BLaER1 (cell line): ENCODE data around the gene FBXO11.

Experiments
- H3K27ac ChIP-seq: shearing (Covaris generic); formaldehyde crosslinking; 2 replicates; pipeline ENCODE4 v1.8.1; 2022
- H3K27me3 ChIP-seq: shearing (Covaris generic); formaldehyde crosslinking; 2 replicates; pipeline ENCODE4 v1.8.1; 2022
- H3K36me3 ChIP-seq: shearing (Covaris generic); formaldehyde crosslinking; 2 replicates; pipeline ENCODE4 v1.8.1; 2022
- H3K4me1 ChIP-seq: shearing (Covaris generic); formaldehyde crosslinking; 2 replicates; pipeline ENCODE4 v1.8.1; 2022
- H3K4me2 ChIP-seq: shearing (Covaris generic); formaldehyde crosslinking; 2 replicates; pipeline ENCODE4 v1.8.1; 2022
- H3K4me3 ChIP-seq: shearing (Covaris generic); formaldehyde crosslinking; 2 replicates; pipeline ENCODE4 v1.8.1; 2022
- H3K9ac ChIP-seq: shearing (Covaris generic); formaldehyde crosslinking; 2 replicates; pipeline ENCODE4 v1.8.1; 2022
- H3K9me3 ChIP-seq: shearing (Covaris generic); formaldehyde crosslinking; 2 replicates; pipeline ENCODE4 v1.8.1; 2022
- H4K20me1 ChIP-seq: shearing (Covaris generic); formaldehyde crosslinking; 2 replicates; pipeline ENCODE4 v1.8.1; 2022
- Cebpa-rat ChIP-seq: shearing (Covaris generic); IDR thresholded peaks from 2 replicates; pipeline ENCODE4 v1.8.1; 2022

FBXO11 gene

DNA sequence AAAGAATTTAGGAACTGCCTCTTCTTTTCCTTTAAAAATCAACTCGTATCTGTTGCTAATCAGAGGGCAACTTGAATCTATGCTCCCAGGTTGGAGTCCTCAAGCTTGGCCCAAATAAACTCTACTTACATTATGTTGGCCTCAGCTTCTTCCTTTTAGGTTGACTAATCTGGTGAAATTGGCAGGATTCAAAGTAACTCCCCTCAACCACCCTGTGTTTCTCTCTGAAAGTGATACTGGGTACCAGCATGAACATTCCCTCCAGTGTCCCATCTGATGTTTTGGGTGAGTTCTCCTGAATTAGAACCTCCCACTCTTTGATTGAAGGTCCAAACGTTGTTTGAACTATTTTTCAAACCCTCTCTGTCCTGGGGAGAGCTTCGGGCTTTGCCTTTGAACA is 164.7 kb downstream of the FBXO11 start:
- Histone ChIP-seq H3K4me3 (peak overlapping the region; percentile 13; the same call in 1 of the 2 replicates), H3K4me2 (peak overlapping the region; percentile 86), H4K20me1 (no peaks in the 10 kb centered on the region), H3K27me3 (no peaks in the 10 kb centered on the region), H3K36me3 (peaks cover 100% of the 10 kb centered on the region), H3K4me1 (peaks cover 92% of the 10 kb centered on the region), H3K9me3 (peaks cover 47% of the 10 kb centered on the region), H3K27ac (peak overlapping the region; percentile 88), H3K9ac (no peak overlapping the region)
- TF ChIP-seq Cebpa-rat = no peak

DNA sequence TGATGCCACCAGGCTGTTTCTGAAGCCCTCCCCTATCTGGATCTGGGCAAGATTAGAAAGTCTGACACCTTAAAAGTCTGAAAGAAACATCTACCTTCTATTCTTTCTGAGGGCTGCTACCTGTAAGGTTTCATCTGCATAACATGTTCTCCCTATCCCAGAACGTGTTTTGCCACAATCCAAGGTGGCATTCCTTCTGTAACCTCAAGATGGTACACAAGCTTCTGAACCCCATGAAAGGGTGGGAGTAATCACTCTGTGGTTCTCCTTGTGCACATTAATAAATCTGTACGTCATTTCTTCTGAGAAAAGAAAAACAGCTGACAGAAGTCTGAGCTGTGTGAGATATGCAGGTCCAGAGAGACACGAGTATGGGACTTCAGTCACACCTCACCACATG is 165.2 kb downstream of the FBXO11 start:
- Histone ChIP-seq H3K4me3 (no peak overlapping the region), H3K27me3 (no peaks in the 10 kb centered on the region), H3K9ac (no peak overlapping the region), H3K4me2 (peak overlapping the region; percentile 86), H3K9me3 (peaks cover 42% of the 10 kb centered on the region), H3K36me3 (peaks cover 100% of the 10 kb centered on the region), H3K4me1 (peaks cover 97% of the 10 kb centered on the region), H4K20me1 (no peaks in the 10 kb centered on the region), H3K27ac (peak overlapping the region; percentile 88)
- TF ChIP-seq Cebpa-rat = no peak
